Keratinocyte (primary cell): ENCODE data around the gene TSC22D2. TPM values are rescaled to one million over a fixed set of nuclear protein-coding genes. Genes with fewer than 3 reads are reported as not detected.

Experiments used
- DNase-seq: peaks from one replicate; pipeline ENCODE4 v3.0.0-alpha.2; 2011; ENCODE audit warnings: low read depth, missing footprints, low spot score
- FAIRE-seq: peaks from 2 replicates; lab custom pipeline; 2011; peaks lifted over from hg19 to GRCh38; lab: Jason Lieb, UNC
- H2AFZ ChIP-seq: 2 replicates; pipeline ENCODE4 v1.6.0; 2012; ENCODE audit warnings: low read length, control low read depth, inconsistent platforms; ENCODE audit not compliant: control insufficient read depth
- H3K27ac ChIP-seq: 2 replicates; pipeline ENCODE4 v1.5.1; 2011; ENCODE audit warnings: low read length; ENCODE audit not compliant: control insufficient read depth, insufficient read depth
- H3K27me3 ChIP-seq: 3 replicates; pipeline ENCODE4 v1.6.0; 2011; ENCODE audit warnings: low read length; ENCODE audit not compliant: control insufficient read depth, insufficient read depth; ENCODE audit errors: extremely low read depth
- H3K36me3 ChIP-seq, 2 experiments: 2 replicates in 1 of 2; 3 replicates in 1 of 2; pipeline ENCODE4 v1.5.1; 2011; ENCODE audit warnings: low read length in 2 of 2, mild to moderate bottlenecking in 1 of 2; ENCODE audit not compliant: control insufficient read depth in 2 of 2, insufficient read depth in 2 of 2; ENCODE audit errors: extremely low read depth in 1 of 2
- H3K4me1 ChIP-seq: 3 replicates; pipeline ENCODE4 v1.5.1; 2011; ENCODE audit warnings: low read length; ENCODE audit not compliant: control insufficient read depth, insufficient read depth; ENCODE audit errors: extremely low read depth
- H3K4me2 ChIP-seq: 3 replicates; pipeline ENCODE4 v1.6.0; 2011; ENCODE audit warnings: low read depth, low read length; ENCODE audit not compliant: control insufficient read depth, insufficient read depth; ENCODE audit errors: extremely low read depth
- H3K4me3 ChIP-seq, 3 experiments: fragments of 200-600 bp in 1 of 3; sonication (generic) in 1 of 3; 2 replicates in 2 of 3; 3 replicates in 1 of 3; pipeline ENCODE4 v1.5.1; 2011 to 2016; ENCODE audit warnings: low read length in 3 of 3, mild to moderate bottlenecking in 3 of 3, control low read depth in 2 of 3, inconsistent platforms in 1 of 3, low read depth in 1 of 3, mixed read lengths in 1 of 3, mixed run types in 1 of 3, moderate library complexity in 1 of 3; ENCODE audit not compliant: control insufficient read depth in 2 of 3, insufficient read depth in 2 of 3; ENCODE audit errors: extremely low read depth in 1 of 3
- H3K79me2 ChIP-seq: 2 replicates; pipeline ENCODE4 v1.6.0; 2012; ENCODE audit warnings: low read length; ENCODE audit not compliant: control insufficient read depth, insufficient read depth
- H3K9ac ChIP-seq: 3 replicates; pipeline ENCODE4 v1.6.0; 2011; ENCODE audit warnings: low read length; ENCODE audit not compliant: control insufficient read depth, insufficient read depth; ENCODE audit errors: extremely low read depth
- H3K9me1 ChIP-seq: 3 replicates; pipeline ENCODE4 v1.6.0; 2011; ENCODE audit warnings: low read length; ENCODE audit not compliant: control insufficient read depth, insufficient read depth; ENCODE audit errors: extremely low read depth
- H3K9me3 ChIP-seq: 2 replicates; pipeline ENCODE4 v1.5.1; 2012; ENCODE audit warnings: low read depth, low read length; ENCODE audit not compliant: control insufficient read depth
- H4K20me1 ChIP-seq: 3 replicates; pipeline ENCODE4 v1.6.0; 2011; ENCODE audit warnings: low read length; ENCODE audit not compliant: control insufficient read depth, insufficient read depth; ENCODE audit errors: extremely low read depth
- CTCF ChIP-seq, 3 experiments: IDR thresholded peaks in 1 of 3; conservative IDR thresholded peaks in 1 of 3; optimal IDR thresholded peaks in 1 of 3; 2 replicates in 2 of 3; 3 replicates in 1 of 3; pipeline versions ENCODE3 to v1.5.1; 2011; ENCODE audit warnings: low read length in 3 of 3, mild to moderate bottlenecking in 3 of 3, moderate library complexity in 2 of 3, control low read depth in 1 of 3, inconsistent platforms in 1 of 3; ENCODE audit not compliant: insufficient read depth in 2 of 3; ENCODE audit errors: extremely low read depth in 1 of 3
- EZH2 ChIP-seq: IDR thresholded peaks from one replicate; pipeline ENCODE4 v1.6.1; 2012; ENCODE audit warnings: inconsistent platforms, mild to moderate bottlenecking, low read length, moderate library complexity
- dilution Hi-C: fragments of 300-500 bp; cut with MboI; formaldehyde crosslinking; loops from one replicate; pipeline ENCODE4 v1.7.0; 2020; ENCODE audit warnings: low sequenced_read_pairs; ENCODE audit not compliant: extremely low pct_ligation_motif_present
- polyA plus RNA-seq, 5 experiments: library from polyadenylated mRNA; depleted of rRNA in 3 of 5; stranded (reverse) in 3 of 5; stranded (forward) in 1 of 5; unstranded in 1 of 5; fragments of >200 nt; gene quantifications; 1 replicate in 1 of 5; 2 replicates in 3 of 5; 3 replicates in 1 of 5; pipeline versions ENCODE4 v1.2.1 to v1.2.3, GENCODE V29; 2011 to 2012; ENCODE audit warnings: missing spikeins in 2 of 5, low read depth in 1 of 5, low replicate concordance in 1 of 5

Gene TSC22D2
- polyA plus RNA-seq, 1 donor (not counting 4 experiments of a cell fraction or from before 2014, with no cell fraction given): 22.3 TPM

- H3K36me3 ChIP-seq: no peaks in the 10 kb centered on the region
- H3K27me3 ChIP-seq: no peaks in the 10 kb centered on the region
- no peak overlapping the region for H3K9ac ChIP-seq
- peaks cover 3% of the 10 kb centered on the region for H3K4me1 ChIP-seq
- H3K9me3 ChIP-seq: no peaks in the 10 kb centered on the region
- H2AFZ ChIP-seq: no peak overlapping the region
- H3K4me3 ChIP-seq: no peak overlapping the region
- H3K4me2 ChIP-seq: no peak overlapping the region
- FAIRE-seq: no peak
- no peak for DNase-seq
- peaks cover 2% of the 10 kb centered on the region for H3K79me2 ChIP-seq
- H3K27ac ChIP-seq: no peak overlapping the region
- dilution Hi-C loops: no loop called here
- no peak for TF ChIP-seq EZH2
- no peak for TF ChIP-seq CTCF (optimal IDR thresholded peaks at IDR 0.05 in 1 of 3, IDR thresholded peaks at IDR 0.05 in 1 of 3, conservative IDR thresholded peaks at IDR 0.05 in 1 of 3; ENCODE audit: extremely low read depth in 1 of 3, insufficient read depth in 2 of 3, low read length in 3 of 3)
- no peaks in the 10 kb centered on the region for H4K20me1 ChIP-seq
- no peaks in the 10 kb centered on the region for H3K9me1 ChIP-seq
Observed at GRCh38 chr3:150490277-150490986, 82.3 kb downstream of the TSC22D2 start.

- TF ChIP-seq CTCF (optimal IDR thresholded peaks at IDR 0.05 in 1 of 3, IDR thresholded peaks at IDR 0.05 in 1 of 3, conservative IDR thresholded peaks at IDR 0.05 in 1 of 3; ENCODE audit: extremely low read depth in 1 of 3, insufficient read depth in 2 of 3, low read length in 3 of 3) (no peak), EZH2 (no peak)
- no peak overlapping the region for H3K27ac ChIP-seq
- dilution Hi-C loops: no loop called here
- no peak overlapping the region for H3K4me3 ChIP-seq
- H3K9me3 ChIP-seq: no peaks in the 10 kb centered on the region
- no peak overlapping the region for H3K4me2 ChIP-seq
- DNase-seq (no peak), FAIRE-seq (no peak)
- H3K79me2 ChIP-seq: peaks cover 2% of the 10 kb centered on the region
- H3K9ac ChIP-seq: no peak overlapping the region
- H3K4me1 ChIP-seq: peaks cover 3% of the 10 kb centered on the region
- no peaks in the 10 kb centered on the region for H3K27me3 ChIP-seq
- H2AFZ ChIP-seq: no peak overlapping the region
- H4K20me1 ChIP-seq: no peaks in the 10 kb centered on the region
- no peaks in the 10 kb centered on the region for H3K36me3 ChIP-seq
- no peaks in the 10 kb centered on the region for H3K9me1 ChIP-seq
Observed at GRCh38 chr3:150494411-150494977, 86.4 kb downstream of the TSC22D2 start.
